ENCODE results near the gene MTMR2.

MTMR2 gene

DNA sequence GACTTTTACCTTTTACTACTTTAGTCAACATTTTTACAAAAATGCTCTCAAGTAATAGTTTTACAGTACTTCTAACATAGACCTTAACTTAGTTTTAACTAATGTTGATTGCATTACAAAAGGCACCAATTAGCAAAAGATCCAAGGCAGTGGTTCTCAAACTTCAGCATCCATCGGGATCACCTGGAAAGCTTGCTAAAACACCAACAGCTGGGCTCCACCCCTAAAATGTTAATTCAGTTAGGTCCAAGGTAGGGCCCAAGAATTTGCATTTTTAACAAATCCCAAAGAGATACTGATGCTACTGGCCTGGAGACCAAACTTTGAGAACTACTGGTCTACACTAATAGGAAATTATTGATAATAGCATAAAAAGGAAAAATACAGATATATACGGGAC is 5.9 kb downstream of the MTMR2 start:
- DNase-seq (ENCODE audit: low read depth in 2 of 2): no peak

DNA sequence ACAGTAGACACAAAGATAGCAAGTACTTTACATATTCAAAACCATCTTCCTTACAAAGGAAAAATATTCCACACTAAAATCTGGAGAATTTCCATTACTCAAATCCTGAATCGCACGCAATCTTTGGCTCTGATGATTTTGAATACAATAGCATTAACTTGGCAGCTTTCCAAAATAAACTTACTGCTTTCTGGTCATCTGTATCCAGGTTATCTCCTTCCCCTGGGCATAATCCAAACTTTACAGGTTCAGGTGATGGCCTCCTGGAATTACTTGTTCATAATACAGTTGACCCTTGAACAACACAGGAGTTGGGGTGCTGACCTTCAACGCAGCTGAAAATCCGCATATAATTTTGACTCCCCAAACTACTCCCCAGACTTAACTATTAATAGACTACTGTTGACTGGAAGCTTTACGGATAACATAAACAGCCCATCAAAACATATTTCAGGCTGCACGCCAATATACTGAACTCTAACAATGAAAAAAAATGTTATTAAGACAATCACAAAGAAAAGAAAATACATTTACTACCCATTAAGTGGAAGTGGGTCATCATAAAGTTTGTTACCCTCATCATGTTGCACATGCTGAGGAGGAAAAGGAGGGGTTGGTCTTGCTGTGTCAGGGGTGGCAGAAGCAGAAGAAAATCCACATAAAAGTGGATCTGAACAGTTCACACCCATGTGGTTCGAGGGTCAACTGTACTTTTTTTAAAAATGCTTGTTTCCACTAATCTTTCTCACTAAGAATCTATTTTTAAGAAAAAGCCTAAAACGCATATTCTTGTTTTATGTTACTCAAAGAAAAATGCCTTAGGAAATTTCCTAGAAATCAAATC is 6.5 kb downstream of the MTMR2 start:
- no peak for DNase-seq (ENCODE audit: low read depth in 2 of 2)

DNA sequence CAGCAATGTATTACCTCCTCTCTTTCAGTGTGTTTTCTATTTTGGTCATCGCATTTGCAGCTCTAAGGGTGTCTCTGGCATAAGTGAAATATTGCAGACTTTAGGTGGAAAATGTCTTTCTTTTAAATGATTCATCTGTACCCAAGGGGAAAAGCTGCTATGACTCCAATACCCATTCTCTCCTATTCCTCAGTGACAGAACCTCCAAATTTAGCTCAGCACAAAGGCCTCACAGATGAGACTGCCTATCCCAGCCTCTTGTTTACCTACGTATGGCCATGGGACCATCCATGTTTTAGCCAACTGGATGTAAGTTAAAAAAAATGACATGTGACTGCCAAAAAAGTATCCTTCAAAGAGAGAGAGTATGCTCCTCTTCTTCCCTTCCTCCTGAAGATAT is 7.9 kb downstream of the MTMR2 start:
- DNase-seq (ENCODE audit: low read depth in 2 of 2): no peak

DNA sequence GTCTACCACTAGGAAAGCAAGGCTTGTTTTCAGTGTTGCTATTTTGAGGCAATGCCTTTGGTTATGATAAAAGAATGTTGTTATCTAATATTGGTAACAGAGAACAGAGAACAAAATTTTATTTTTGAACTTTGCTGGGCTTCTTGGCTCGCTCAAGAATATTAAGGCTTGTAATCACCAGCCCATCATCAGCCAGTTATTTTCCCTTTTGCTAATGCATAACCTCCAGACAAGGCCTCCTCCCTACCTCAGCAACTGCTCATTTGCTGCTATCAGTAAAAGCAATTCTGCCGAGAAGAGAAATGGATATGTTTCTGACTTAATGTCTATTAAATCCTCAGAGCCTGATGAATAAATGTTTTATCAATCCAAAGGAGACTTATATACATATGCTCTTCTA is 8.9 kb downstream of the MTMR2 start:
- no peak for DNase-seq (ENCODE audit: low read depth in 2 of 2)

DNA sequence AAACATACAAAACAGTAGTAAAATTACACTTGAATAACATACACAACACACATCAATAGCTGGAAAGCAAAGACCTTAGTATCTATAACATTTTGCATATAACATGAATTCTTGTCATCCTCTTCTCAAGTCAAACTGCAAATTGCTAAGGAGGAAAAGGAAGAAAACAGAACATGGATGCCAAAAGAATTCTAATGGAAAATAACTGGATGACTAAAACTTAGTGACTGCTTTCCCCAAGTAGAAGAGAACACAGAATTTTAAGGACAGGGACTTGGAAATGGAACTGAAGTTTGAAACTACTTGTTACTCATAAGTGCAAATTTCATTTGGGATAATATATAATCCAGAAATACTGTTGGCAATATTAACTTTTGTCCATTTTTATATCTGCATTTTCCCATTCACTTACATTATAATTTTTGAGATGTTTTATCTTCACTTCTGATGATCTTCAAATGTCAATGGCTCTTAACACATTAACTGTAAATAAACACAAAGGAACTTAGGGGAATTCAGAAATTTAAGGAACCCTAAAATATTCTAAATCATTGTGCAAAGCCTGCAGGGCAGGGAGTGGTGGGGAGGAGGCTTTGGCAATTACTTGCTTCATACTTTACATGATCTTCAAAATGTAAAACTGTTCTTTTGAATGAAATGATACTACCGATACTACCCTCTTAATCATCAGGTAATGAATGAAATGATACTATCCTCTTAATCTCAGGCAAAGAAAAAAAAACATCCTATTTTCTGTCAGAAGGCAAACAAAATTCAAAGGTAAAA is 9.9 kb downstream of the MTMR2 start:
- no peak for DNase-seq (ENCODE audit: low read depth in 2 of 2)

DNA sequence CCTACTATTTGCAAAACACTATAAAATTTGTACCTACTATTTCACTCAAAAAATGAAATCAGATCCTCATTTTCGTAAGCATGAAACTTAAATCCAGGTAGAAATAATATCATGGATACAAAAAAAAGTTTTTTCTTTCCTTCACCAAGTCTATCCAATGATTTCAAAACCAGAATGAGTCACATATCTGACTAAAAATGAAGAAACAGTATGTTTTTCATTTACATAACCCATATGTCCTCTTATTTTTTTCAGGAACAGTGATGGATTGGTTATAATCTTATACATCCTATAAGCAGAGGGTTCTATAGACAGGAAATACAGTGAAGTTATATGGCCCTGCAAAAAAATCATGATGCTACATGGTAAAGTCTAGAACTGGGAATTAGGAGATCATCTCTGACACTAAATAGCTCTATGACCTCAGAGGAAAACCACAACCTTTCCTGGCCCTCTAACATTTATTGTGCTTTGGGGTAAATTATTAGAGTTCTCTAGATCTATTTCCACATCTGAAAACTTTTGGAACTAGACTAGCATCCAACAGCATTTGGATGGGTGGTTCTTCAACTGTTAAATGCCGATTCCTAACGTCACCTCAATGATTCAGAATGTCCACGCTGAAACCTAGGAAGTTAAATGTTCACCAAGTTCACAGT is 10.9 kb downstream of the MTMR2 start:
- no peak for DNase-seq (ENCODE audit: low read depth in 2 of 2)

DNA sequence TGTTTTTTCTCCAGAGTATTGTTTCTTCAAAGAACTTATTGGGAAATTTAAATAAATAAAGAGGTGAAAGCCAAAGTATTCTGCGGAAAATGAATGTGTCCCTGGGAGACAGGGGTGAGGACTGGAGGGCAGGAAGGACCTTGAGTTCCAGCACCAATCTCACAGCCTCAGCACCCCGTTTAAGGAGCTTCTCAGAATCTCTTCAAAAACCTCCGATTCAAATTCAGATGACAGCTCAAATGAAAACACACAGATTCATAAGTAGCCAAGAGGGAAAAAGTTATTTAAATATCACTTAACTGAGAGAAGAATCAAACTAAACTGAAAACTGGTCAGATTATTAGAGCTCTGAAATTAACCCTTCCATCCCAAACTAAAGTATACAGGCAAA is 12.5 kb downstream of the MTMR2 start:
- DNase-seq (ENCODE audit: low read depth in 2 of 2): no peak

DNA sequence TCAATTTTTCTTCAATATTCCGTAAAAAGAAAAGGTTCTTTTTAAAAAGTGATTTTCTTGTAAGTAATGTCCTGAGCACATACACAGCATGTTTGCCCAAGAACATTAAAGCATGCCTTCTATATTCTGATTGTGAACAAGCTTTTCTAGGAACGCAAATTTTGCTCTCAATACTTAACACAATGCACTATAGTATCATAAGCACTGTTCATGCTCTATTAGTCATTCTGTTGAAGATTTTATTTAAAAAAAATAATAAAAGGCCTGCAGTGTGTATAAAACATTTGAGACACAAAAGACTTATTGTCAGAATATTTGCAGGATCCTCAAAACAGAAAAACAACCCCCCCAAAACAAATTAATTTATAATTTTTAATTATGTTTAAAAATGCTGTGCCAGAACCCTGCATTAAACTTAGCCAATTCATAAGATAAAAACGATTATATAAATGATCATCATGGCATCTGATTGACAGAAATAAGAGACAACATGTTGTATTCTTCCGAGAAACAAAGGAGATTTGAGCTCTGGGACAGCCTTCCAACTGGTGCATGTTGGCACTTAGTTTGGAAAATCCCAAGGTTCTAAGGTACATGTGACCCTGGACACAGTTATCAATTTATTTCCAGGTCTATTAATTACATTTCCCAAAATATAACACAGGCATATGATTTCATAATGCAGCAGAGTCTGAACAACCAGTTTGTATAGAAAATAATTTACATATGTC is 13.1 kb downstream of the MTMR2 start:
- DNase-seq (ENCODE audit: low read depth in 2 of 2): no peak

DNA sequence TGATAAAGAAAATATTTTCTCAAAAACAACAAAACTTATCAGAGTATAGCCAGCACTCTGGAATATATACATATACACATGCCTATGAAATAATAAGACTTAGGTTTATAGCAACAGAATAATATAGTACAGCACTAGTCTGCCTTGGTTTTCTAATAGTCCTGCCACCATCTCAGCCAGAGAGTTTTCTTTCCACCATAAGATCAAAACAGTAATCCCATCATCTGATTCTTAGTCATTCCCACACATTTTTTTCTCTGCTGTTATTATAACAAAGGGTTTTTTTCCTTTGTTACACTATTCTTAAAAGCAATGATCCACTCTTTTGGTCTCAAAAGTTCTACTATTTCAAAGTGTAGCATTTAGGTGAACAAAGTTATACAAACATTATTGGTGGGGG is 15.1 kb downstream of the MTMR2 start:
- DNase-seq (ENCODE audit: low read depth in 2 of 2): no peak

DNA sequence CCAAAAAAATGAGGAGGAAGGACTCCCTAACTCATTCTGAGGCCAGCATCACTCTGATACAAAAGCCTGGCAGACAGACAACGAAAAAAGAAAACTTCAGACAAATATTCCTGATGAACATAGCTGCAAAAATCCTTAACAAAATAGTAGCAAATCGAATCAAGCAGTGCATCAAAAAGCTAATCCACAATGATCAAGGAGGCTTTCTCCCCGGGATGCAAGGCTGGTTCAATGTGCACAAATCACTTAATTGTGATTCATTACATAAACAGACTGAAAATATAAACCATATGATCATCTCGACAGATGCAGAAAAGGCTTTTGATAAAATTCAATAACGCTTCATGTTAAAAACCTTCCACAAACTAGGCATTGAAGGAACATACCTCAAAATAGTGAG is 16.4 kb downstream of the MTMR2 start:
- DNase-seq (ENCODE audit: low read depth in 2 of 2): no peak

DNA sequence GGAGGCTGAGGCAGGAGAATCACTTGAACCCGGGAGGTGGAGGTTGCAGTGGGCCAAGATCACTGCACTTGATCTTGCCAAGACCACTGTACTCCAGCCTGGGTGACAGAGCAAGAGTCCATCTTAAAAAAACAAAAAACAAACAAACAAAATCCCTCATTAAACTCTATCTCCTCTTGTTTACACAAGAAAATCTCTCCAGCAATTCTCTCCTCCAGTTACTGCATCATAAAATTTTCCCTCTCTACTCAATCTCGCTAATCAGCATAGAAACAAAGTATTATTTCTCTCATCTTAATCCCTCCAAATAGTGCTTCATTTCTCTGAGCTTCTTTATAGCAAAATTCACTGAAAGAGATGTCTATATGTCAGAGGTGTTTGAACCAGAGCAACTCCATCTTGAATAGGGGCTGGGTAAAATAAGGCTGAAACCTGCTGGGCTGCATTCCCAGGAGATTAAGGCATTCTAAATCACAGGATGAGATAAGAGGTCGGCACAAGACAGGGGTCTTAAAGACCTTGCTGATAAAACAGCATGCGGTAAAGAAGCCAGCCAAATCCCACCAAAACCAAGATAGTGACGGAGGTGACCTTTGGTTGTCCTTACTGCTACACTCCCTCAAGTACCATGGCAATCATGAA is 19.8 kb downstream of the MTMR2 start:
- no peak for DNase-seq (ENCODE audit: low read depth in 2 of 2)

DNA sequence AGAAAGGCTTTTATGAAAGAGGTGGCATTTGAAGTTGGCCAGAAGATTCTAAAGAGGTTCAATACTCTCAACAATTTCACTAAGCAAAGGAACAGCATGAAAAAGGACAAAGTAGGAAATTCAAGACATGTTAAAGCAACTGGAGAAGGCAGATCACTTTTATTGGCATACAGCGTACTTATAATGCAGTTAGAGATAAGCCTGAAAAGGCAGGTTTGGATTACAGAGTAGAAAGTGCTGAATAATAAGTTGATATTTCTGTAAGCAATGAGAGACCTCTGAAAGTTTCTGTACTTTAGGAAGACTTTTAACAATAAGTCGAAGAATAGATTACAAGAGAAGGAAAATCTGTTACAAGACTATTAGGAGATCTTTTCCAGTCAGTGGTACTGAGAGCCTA is 25.1 kb downstream of the MTMR2 start:
- DNase-seq (ENCODE audit: low read depth in 2 of 2): no peak

DNA sequence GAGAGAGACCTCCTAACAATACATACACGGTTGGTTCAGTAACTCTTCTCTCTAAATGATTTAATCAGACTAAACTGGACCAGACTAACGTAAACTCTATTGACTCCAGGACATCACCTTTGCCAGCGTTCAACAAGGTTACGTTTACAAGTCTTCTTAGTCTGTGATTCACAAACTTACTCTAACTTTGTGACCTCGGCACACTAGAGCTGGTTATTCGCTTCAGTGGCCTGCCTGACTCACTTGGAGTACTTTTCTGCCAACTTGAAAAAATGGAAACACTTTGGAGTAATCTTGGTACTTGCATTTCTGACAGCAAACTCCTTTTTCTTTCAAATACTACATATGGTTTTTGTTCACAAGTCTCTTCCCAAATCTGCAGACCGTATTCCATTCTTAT is 26.2 kb downstream of the MTMR2 start:
- no peak for DNase-seq (ENCODE audit: low read depth in 2 of 2)

DNA sequence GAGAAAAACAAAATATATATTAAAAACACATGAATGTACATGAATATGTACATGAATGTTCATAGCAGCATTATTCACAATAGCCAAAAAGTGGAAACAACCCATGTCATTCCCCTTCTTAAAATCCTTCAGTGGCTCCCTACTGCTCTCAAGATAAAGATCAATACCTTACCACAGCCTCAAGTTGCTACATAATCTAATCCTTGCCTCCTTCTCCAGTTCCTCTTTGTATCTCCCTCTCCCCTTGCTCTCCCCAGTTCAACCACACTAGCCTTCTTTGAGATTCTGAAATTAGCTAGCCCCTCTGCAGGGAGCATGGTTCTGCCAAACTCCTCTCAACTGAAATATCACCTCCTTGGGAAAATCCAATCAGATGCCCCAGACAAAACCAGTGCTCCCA is 28.1 kb downstream of the MTMR2 start:
- DNase-seq (ENCODE audit: low read depth in 2 of 2): no peak

DNA sequence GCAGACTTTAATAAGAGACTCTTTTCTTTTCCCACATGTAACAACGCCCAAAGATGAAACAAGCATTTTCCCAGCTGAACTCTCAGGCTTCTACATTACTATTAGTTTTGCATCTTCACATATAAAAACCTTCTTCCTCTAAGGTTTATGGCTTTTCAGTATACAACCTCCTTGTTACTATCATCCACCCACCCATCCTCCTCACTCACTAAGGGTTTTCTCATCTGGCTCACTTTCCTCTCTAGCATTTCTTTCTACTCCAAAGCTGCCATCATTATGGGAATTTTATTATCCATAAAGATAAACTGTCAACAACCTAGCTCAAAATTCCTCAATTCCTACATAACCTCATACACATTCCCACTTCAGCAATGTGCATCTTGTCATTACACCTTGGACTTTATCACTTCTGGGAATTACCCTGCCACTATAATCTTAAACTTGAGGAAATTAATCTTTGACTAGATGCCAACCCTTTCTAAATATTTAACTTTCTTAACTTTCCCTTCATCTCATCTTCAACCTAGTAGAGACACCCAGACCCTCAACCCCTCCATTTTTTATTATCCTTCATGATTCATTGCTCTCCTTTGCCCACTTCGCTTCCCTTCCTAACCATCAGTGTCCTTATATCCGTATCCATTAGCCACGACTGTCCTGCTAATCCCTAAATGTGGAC is 30.9 kb downstream of the MTMR2 start:
- no peak for DNase-seq (ENCODE audit: low read depth in 2 of 2)

DNA sequence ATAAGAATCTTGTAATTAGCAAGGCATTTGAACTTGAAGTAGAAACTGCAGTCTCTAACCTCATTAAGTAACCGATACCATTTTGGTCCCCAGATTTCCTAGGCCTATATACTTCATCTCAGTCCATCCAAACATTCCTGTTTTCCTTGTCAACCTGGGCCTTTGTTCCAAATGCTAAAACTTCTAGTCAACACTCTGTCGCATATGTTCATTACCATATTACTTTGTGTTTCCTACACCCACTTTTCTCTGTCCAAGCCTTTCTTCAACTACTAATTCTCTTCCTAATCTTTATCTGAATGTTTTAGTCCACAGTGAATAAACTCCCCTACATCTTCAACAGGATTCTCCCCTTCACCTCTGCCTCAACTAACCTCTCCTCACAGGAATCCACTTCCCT is 31.4 kb downstream of the MTMR2 start:
- DNase-seq (ENCODE audit: low read depth in 2 of 2): no peak

DNA sequence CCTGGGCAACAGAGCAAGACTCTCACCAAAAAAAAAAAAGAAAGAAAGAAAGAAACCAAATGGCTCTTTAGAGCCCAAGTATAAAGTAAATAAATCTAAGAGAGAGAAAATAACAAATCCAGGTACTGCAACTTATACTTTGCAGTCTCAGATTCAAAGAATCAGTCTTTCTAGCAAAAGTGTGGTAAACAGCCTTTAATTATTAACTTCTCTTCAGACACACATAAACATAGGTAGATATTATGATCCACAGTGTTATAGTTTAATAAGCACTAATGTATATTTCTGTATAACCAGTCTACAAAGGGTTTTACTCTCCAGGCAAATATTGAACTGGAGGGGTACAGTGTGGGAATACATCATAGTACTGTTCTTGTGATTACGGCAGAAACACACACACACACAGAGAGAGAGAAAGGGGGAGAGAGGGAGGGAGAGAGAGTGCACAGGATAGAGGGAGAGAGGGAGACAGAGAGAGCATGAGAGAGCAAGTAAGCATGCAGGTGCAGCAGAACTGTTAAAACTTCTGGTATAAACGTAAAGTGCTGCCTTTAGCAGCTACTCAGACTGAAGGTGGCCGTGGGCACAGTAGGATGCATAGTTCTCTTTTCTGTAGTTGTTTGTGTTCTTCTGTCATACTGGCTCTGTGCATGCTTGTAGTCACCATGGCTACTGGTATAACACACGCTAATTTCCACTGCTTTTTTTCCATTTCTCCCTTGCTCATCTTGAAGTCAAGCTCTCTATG is 32.3 kb downstream of the MTMR2 start:
- no peak for DNase-seq (ENCODE audit: low read depth in 2 of 2)

DNA sequence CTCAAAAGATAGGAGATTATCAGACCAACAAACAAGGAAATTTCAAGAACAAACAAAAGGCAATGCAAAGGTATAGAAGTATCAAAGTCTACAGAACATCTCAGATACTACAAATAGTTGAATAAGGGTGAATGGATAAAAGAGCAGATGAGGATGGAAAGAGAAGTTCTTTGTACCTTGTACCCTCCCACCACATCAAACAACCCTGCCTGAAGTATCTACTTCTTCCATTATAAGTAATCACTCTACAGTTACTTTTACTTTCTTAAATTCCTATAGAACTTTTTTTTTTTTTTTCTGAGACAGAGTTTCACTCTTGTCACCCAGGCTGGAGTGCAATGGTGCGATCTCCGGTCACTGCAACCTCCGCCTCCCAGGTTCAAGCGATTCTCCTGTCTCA is 35.1 kb downstream of the MTMR2 start:
- no peak for DNase-seq (ENCODE audit: low read depth in 2 of 2)

DNA sequence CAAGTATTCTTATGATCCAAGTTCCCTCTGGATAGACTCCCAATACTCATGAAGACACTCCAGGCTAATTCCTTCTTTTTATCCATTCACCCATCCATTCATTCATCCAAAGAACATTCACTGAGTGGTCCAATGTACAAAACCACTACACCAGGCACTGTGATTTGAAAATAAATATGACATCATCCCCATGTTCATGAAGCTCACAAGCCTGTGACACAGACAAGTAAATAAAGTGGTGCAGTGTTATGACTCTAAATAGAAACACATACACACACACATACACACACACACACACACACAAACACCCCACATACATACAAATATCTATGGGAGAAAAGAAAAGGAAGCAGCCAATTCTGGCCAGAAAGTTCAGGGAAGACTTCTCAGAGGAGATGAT is 35.5 kb downstream of the MTMR2 start:
- no peak for DNase-seq (ENCODE audit: low read depth in 2 of 2)

DNA sequence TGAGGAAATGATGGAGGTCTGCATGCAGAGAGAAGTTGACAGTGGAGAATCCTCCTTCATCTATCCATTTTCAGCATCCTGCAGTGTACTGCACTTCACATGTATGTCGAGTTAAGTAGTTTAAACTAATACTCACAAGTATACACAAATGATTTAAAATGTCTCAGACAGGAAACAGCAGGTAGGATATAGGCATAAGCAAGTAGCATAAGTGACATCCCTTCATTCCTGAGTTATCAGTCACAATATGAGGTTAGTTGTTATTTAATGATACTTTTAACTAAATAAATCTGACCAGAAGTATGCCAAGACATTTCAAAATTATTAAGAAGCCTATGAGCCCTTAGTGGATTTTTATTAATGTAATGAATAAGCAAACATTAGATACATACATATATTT is 37.4 kb downstream of the MTMR2 start:
- no peak for DNase-seq (ENCODE audit: low read depth in 2 of 2)

All from stimulated activated CD4-positive, alpha-beta T cell treated with anti-CD3 and anti-CD28 coated beads, Interleukin-1b, Interleukin-23, amount 100 ng/mL, for 1 hour (primary cell).